ENCODE data around the gene ADAMTSL1.

ADAMTSL1 gene

DNA sequence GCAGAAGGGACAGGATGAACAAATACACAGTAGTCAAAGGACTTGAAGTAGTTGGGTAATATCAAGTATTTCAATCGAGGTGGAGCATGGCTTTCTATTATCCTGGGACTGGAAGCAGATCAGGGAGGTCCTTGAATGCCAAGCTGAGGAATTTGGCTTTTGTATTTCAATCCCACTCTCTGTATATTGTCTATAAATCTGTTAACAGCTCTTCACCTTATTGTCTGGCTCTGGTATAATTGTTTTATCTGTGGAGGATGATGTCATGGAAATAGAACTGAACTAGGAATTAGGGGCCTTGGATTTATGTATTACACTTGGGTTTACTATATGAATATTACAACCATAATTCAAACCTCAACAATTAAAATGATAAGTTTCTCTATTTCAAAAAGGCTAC, 6.3 kb upstream of the ADAMTSL1 start:
- TF ChIP-seq, protein P1, sequence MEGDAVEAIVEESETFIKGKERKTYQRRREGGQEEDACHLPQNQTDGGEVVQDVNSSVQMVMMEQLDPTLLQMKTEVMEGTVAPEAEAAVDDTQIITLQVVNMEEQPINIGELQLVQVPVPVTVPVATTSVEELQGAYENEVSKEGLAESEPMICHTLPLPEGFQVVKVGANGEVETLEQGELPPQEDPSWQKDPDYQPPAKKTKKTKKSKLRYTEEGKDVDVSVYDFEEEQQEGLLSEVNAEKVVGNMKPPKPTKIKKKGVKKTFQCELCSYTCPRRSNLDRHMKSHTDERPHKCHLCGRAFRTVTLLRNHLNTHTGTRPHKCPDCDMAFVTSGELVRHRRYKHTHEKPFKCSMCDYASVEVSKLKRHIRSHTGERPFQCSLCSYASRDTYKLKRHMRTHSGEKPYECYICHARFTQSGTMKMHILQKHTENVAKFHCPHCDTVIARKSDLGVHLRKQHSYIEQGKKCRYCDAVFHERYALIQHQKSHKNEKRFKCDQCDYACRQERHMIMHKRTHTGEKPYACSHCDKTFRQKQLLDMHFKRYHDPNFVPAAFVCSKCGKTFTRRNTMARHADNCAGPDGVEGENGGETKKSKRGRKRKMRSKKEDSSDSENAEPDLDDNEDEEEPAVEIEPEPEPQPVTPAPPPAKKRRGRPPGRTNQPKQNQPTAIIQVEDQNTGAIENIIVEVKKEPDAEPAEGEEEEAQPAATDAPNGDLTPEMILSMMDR (conservative IDR thresholded peaks at IDR 0.05): no peak
- H3K27ac ChIP-seq: no peak overlapping the region

DNA sequence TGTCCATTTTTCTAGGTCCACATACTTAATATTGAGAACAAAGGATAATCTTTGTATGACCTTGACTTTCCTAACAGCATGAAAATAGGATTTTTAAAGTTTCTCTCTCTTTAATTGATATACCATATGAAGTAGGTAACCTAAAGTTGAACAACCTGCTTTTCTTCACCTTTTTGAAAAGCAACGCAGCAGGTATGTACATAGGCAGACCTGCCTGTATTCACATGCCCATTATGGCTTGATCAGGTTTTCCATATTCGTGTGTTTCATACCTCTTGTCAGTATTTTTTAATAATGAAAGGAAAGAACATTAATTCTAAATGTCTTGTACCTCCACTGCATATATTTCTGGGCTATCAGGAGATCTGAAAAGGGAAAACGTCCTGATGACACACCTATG, 1.5 kb upstream of the ADAMTSL1 start:
- TF ChIP-seq, protein P1 (conservative IDR thresholded peaks at IDR 0.05): no peak
- H3K27ac ChIP-seq: no peak overlapping the region

DNA sequence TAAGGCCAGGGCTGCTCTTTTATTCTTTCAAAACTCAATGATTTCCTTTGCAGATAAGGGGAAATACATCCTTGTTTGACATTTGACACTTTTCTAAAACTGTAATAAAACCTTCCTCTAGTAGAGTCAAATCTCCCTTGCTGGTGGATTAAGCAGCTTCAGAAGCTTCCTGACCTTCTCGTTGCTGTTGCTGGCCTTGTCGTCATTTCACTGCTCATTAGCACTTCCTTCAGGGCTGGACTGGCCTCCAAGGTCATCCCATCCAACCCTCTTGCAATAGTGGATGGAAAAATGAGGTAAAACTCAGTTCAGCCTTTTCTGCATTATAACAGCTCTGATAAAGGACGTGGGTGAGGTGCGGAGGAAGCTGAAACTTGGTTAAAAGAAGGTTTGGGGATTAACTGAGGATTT, 1.1 kb upstream of the ADAMTSL1 start:
- no peak overlapping the region for H3K27ac ChIP-seq
- TF ChIP-seq, protein P1 (conservative IDR thresholded peaks at IDR 0.05): no peak

DNA sequence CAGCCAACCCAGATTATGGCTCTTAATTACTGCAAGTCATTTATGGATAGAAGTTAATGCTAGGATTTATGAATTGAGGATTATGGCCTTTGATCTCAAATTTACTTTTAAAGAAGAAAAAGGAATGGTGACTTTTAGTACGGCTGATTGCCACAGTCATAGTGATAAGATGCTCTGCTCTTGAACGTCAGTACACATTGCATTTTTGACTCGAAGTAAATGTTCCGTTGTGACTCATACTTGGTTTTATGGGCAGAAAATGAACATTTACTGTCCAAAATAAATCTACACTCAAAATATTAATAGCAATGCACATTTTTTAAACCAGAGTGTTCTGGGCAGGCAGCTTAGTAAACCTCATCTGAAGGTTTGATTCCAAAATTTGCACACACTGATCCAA, 830 bp downstream of the ADAMTSL1 start:
- no peak overlapping the region for H3K27ac ChIP-seq
- TF ChIP-seq, protein P1 (conservative IDR thresholded peaks at IDR 0.05): no peak

DNA sequence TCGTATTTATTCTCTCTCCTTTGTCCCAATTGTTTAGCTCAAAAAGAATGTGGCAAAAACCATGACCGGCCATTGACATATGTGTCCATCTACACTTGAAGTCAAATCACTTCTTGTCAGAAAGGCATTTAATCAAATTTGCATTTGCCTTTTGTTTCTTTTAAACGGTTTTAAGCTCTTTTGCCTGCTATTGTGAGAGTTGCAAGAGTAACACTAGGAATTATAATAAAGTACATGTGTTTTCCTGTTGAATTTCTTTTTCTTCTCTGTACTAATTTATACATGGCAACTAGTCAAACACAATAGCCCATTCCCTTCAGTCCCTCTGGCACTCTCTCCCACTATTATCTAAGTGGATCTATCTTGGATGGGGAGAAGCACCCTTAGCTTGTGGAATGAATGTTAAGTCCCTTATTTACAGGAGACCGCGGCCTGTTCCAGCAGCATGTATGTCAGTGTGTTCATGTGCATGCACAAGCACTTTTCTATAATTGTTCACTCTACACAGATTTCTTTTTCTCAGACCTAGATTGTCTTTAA, 3.2 kb downstream of the ADAMTSL1 start:
- TF ChIP-seq, protein P1 (conservative IDR thresholded peaks at IDR 0.05): no peak
- no peak overlapping the region for H3K27ac ChIP-seq

DNA sequence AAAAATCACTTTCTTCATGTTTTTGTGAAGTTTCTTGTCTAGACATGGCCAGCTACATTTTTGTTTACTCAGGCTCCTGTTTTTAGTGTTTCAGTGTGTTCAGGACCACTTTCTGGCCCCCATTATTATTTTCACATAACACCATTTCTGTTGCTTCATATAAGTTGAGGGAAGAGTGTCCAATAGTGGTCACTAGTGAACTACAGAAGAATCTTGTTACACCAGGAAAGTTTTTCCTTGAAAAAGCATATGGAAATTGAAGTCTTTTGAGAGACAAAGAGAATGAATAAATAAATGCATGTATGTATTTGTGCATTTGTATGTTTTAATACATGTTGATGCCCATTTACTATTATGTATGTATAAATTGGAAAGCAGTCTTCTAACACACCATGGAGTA, 3.8 kb downstream of the ADAMTSL1 start:
- H3K27ac ChIP-seq: no peak overlapping the region
- TF ChIP-seq, protein P1 (conservative IDR thresholded peaks at IDR 0.05): no peak

DNA sequence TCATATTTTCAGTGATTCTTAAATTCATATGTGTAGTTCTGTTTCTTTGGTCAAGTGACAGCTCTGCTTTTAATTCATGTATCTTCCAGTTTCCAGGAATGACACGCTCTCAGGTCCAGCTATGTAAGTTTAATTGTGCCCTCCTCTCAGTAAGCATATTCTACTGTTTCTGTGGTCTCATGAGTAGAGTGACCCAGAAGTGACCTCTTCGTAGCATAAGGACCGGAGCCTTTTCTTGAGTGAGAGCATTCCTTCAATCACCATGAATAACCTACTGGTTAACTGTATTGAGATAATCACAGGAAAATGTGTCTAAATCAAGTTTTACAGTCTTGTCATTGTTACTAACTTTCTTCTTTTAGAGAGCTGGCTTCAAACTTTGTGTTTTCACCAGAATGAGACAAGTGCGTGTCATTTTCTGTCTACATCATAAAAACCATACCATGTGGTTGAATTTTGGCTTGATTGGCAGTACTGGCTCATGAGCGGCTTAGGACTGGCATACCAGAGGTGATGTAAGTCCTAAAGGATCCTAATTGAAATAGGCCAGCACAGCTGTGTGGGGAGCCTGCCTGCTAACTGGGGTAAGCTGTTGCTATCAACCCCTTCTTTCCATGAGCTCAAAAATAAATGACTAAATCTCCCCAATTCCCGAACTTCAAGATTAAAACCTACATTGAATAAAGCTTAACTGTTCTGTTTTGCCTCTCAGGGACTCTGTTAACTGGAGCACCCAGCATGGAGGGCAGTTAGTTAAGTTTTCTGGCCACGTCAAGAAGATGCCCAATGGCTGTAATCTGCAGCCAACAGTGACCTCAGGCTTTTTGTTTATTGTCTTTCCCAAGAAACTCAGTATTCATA, 4.8 kb downstream of the ADAMTSL1 start:
- H3K27ac ChIP-seq: no peak overlapping the region
- TF ChIP-seq, protein P1 (conservative IDR thresholded peaks at IDR 0.05): no peak
